DMS79 (cell line): ENCODE data around the gene RRP12.

Experiments
- DNase-seq: peaks from one replicate; lab custom pipeline; 2025; lab: John Stamatoyannopoulos, UW

RRP12 gene

DNA sequence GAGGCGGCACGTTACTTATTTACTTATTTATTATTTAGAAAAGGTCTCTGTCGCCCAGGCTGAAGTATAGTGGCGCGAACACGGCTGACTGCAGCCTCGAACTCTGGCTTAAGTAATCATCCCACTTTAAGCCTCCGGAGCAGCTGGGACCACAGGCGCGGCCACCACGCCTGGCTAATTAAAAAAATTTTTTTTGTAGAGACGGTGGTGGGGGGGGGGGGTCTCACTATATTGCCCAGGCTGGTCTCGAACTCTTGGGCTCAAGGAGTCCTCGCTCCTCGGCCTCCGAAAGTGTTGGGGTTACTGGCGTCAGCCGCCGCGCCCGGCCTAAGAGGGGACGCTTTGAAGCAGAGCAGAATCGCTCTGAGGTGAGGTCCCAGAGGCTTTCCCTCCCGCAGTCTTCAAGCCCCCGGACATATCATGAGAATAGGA is 65.9 kb downstream of the RRP12 start:
- no peak for DNase-seq

GRCh38 chr10:97334370-97335175 is 66.6 kb downstream of the RRP12 start, which contains the start of gene FRAT2:
FRAT2 (minus strand) TSS chr10:97334729; CDS start chr10:97334572, 157 bp downstream.
- peak; percentile 43 for DNase-seq

GRCh38 chr10:97333601-97334369 is 67.4 kb downstream of the RRP12 start:
- no peak for DNase-seq

DNA sequence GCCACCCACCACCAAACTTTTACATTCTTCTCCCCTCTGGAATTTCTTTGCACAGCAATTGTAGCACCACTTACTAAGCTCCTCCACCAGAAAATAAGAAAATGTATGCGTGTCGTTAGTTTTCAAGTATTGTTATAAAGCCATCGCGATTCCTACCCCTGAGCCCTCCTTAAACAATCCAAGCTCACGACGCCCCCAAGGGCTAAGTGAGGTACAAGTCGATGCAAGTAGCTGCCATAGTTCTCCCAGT is 67.9 kb downstream of the RRP12 start:
- DNase-seq = peak; percentile 8

- DNase-seq = no peak
Observed at GRCh38 chr10:97332591-97333350, 68.4 kb downstream of the RRP12 start.

DNA sequence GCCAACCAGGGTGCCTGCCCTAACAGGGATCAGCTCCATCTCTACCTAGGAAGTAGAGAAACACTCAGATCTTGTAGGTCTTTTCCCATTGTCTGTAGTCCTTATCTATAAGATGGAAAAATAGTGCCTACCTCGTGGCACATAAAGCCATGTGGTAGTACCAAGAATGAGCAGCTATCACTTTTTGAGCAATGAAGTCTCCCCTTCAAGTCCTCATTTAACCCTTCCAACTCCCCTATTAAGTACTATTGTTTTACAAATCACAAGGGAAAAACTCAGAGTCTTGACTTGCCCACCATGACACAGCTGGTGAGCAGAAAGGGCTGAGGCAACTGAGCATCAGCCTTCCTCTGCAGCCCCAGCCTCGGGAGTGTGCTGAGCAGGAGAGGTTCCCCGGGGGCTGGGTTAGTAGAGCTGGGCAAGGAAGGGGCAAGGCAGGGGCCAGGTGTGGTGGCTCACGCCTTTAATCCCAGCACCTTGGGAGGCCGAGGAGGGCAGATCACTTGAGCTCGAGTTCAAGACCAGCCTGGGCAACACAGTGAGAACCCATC is 69.9 kb downstream of the RRP12 start:
- DNase-seq = no peak

DNA sequence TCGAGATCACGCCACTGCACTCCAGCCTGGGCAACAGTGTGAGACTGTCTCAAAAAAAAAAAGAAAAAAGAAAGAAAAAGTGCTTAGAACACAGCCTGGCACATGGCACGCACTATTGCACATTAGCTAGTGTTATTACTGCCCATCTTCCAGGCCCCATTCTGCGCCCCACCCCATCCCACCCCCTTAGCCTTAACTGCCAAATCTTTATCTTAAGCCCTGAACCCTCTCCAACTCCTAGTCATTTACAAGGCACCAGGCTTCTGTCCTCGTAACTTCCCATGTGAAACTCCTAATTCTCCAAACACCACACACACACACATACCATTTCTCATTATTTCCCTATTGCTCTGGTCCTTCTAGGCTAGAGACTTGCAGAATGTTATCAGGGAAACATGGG is 71.4 kb downstream of the RRP12 start:
- DNase-seq = no peak

DNA sequence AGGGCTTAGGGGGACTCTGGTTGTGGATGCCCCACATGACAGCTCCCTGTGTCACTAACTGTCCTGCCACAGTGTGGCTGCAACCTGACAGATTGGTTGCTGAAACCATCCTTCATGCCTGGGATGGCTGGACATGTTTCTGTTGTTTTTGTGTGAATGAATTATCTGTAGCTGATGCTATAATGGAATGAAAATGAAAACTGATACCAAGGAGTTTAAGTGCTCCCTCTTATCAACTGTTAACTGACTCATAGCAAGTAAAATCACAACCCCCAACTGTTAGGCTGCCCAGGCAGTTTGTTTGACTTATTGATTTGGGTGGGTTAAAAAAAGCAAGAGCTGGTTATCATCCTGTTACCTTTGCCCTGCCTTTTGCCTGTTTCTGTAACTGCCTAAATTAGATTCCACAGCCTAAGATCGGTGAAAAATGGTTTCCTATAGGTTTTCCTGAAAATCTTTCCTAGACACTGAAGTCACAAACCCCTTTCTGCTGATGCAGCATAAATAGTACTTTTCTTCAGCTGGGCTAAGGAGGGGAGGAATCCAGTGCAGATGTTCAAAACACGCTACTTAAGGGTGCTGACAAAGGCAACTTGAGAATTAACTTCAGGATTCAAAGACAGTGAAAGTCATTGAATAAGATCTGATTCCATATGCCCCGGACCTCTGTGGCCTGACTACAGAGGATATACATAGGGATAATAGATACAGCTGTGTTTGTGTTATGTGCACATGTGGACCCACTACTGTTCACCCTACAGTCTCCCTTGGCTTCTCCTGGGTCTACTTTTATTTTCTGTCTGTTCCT is 72.3 kb downstream of the RRP12 start:
- DNase-seq = no peak

GRCh38 chr10:97327348-97328294 is 73.5 kb downstream of the RRP12 start:
- no peak for DNase-seq

DNA sequence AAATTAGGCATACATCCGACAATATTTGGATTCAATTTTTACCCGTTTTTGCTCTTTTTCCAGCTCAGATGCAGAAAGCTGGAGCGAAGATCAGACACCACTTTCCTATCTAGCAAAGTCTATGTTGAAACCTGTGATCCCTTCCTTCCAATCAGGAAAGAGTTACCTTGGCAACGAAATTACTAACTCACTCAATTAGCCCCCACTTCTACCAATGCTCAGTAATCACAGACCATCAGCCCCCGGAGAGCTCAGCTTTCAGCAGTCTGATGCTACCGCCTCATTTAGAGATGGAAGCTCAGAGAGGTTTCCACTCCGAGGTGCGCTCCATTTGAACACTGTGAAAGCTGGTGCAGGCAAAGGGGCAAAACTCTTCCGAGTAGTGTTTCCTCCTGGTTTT is 75.4 kb downstream of the RRP12 start:
- DNase-seq = no peak

DNA sequence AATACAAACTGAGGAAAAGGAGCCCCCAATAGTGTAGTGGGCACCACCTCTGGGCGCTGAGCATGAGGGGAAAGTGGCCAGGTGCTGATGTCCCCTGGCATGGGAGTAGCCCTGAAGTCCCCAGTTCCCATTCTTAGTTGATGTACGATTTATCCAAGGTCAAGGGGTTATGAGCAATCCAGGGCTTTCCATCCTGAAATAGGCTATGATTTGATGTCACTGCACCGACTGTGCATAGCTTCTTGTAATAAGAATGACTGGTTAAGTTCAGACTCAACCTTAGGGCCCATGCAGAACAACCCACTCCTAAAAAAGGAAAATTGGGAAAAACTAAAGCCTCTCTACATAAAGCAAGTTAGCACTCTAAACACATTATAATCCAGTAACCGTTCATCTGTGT is 77.6 kb downstream of the RRP12 start:
- no peak for DNase-seq

- peak; percentile 62 for DNase-seq
Observed at GRCh38 chr10:97321804-97322190, 79.3 kb downstream of the RRP12 start.

DNA sequence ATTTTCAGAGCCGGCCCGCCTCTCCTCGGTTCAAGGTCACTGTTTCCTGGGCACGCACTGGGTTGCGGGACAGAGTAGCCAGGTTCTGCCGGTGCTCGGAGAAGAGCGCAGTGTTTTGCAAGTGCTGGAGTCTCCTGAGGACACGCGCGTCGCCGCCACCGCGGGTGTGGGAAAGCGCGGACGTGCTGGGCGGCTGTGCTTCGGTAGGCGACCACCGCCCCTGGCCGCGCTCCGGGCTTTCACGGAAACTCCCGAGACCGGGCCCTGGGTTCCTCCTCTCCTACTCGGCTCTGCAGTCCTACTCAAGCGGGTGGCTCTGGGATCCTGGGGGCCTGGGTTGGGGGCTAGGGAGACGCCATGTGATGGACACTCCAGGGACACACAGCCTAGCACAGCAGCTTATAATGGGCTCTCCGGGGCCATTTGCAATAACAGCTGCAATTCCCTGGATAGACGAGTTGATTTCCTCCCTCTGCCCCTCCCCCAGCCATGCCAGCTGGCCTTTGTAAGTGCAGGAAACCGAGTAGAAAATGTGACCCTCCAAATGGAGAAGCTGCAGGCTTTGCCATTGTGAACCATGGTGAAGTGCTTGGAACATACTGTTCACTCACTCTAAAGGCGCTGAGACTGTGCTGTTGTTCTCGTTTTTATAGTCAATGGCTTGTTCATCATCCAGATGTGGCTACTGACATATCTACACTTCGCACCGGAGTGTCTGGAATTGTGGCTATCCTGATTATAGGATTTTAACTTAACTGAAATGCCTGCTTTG is 79.9 kb downstream of the RRP12 start:
- peak; percentile 42 for DNase-seq

DNA sequence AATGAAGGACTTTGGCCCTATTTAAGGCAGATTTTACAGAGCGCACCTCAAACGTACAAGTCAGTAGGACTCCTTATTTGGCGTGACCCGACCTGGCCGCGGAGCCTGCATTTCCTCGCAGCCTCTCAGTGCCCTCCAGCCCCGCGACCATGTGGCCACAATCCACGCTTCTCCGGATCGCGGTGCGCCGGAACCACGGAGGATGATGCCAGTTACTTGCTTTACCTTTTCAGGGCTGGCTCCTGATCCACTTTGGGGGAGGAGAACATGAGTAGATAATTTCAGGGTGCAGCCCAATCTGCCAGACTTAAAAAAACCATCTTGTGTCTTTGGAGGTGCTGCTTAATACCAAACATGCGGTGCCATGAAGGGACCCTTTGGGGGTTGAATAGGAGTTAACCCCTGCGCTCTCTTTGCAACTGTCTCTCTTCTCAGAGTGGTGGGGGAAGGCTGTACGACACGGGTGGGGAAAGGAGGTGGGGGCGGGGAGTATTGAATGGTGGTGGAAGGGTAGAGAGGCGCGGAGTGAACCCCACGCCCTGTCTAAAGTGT is 80.6 kb downstream of the RRP12 start:
- DNase-seq = no peak

DNA sequence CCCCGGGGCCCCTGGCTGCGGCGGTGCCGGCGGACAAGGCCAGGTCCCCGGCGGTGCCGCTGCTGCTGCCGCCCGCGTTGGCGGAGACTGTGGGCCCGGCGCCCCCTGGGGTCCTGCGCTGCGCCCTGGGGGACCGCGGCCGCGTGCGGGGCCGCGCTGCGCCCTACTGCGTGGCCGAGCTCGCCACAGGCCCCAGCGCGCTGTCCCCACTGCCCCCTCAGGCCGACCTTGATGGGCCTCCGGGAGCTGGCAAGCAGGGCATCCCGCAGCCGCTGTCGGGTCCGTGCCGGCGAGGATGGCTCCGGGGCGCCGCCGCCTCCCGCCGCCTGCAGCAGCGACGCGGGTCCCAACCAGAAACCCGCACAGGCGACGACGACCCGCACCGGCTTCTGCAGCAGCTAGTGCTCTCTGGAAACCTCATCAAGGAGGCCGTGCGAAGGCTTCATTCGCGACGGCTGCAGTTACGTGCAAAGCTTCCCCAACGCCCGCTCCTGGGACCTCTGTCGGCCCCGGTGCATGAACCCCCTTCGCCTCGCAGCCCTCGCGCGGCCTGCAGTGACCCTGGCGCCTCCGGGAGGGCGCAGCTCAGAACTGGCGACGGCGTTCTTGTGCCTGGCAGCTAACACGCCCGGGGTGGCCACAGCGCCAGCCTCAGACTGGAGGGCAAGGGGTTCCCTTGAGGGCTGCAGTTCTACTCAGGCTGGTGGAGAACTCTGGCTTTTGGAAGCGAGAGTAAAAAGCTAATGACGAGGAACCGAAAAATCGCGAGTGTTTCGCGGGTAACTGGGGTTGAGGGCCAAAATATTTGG is 81.3 kb downstream of the RRP12 start:
- DNase-seq = no peak

GRCh38 chr10:97318772-97319651 is 82.1 kb downstream of the RRP12 start, which contains the start of gene FRAT1:
FRAT1 (plus strand) TSS chr10:97319271; CDS start chr10:97319454, 183 bp downstream.
- peak; percentile 46 for DNase-seq

DNA sequence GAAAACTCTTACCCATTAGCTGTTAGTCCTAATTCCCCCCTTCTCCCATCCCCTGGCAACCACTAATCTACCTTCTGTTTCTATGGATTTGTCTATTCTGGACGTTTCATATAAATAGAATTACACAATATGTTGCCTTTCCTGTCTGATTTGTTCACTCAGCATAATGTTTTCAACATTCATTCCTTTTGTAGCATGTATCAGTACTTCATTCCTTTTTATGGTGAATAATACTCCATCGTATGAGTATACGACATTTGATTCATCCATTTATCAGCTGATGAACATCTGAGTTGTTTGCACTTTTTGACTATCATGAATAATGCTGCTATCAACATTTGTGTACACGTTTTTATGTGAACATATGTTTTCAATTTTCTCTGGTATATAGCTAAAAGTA is 86.5 kb downstream of the RRP12 start:
- no peak for DNase-seq
